ENCODE measurements around the gene ZDHHC14. TPM values are rescaled to one million over a fixed set of nuclear protein-coding genes. Genes with fewer than 3 reads are reported as not detected.

The ZDHHC14 gene
- total RNA-seq, 1 experiment from 2014 or later, result 3.2 TPM

GRCh38 chr6:157372501-157373280 is 8.3 kb upstream of the ZDHHC14 start:
- Histone ChIP-seq H3K27ac (ENCODE audit: low read depth, low read length, poor library complexity, severe bottlenecking) (no peak overlapping the region), H3K4me3 (ENCODE audit: low read depth, low read length, poor library complexity, severe bottlenecking) (no peak overlapping the region), H3K4me1 (ENCODE audit: insufficient read depth, low read length, poor library complexity, severe bottlenecking) (no peaks in the 10 kb centered on the region), H3K27me3 (replicated peaks; ENCODE audit: insufficient read depth, low read depth, low read length, poor library complexity) (no peaks in the 10 kb centered on the region), H3K36me3 (ENCODE audit: insufficient read depth, low read length, poor library complexity, severe bottlenecking) (no peaks in the 10 kb centered on the region), H3K9me3 (ENCODE audit: low read depth, low read length, poor library complexity, severe bottlenecking) (no peaks in the 10 kb centered on the region)
- intact Hi-C loops (cut with micrococcal nuclease; ENCODE audit: unreplicated experiment), result no loop called here
- no TSS peak for BruUV-seq (replicated peaks)
- ChIA-PET POLR2A (ENCODE audit: low non-redundant PET) (no interaction called here), CTCF (no interaction called here)
- no peak for TF ChIP-seq EZH2 (IDR thresholded peaks at IDR 0.05; ENCODE audit: borderline replicate concordance, low read depth, low read length, poor library complexity, severe bottlenecking)
- no peak for TF ChIP-seq CTCF (conservative IDR thresholded peaks at IDR 0.05; ENCODE audit: low read depth, low read length)
- no peak for DNase-seq (ENCODE audit: low spot score)

- H3K36me3 ChIP-seq (ENCODE audit: insufficient read depth, low read length, poor library complexity, severe bottlenecking), result no peaks in the 10 kb centered on the region
- H3K4me3 ChIP-seq (ENCODE audit: low read depth, low read length, poor library complexity, severe bottlenecking), result no peak overlapping the region
- no peak overlapping the region for H3K27ac ChIP-seq (ENCODE audit: low read depth, low read length, poor library complexity, severe bottlenecking)
- H3K4me1 ChIP-seq (ENCODE audit: insufficient read depth, low read length, poor library complexity, severe bottlenecking), result peaks cover 4% of the 10 kb centered on the region
- POLR2A ChIA-PET (ENCODE audit: low non-redundant PET), result no interaction called here
- H3K9me3 ChIP-seq (ENCODE audit: low read depth, low read length, poor library complexity, severe bottlenecking), result no peaks in the 10 kb centered on the region
- no peaks in the 10 kb centered on the region for H3K27me3 ChIP-seq (replicated peaks; ENCODE audit: insufficient read depth, low read depth, low read length, poor library complexity)
- TF ChIP-seq CTCF (conservative IDR thresholded peaks at IDR 0.05; ENCODE audit: low read depth, low read length) (no peak), EZH2 (IDR thresholded peaks at IDR 0.05; ENCODE audit: borderline replicate concordance, low read depth, low read length, poor library complexity, severe bottlenecking) (no peak)
- intact Hi-C loops (cut with micrococcal nuclease; ENCODE audit: unreplicated experiment), result no loop called here
- CTCF ChIA-PET, result no interaction called here
- BruUV-seq (replicated peaks), result no TSS peak
- no peak for DNase-seq (ENCODE audit: low spot score)
These were observed 6.0 kb upstream of the ZDHHC14 start for GRCh38 chr6:157374889-157375443.

- Histone ChIP-seq H3K9me3 (ENCODE audit: low read depth, low read length, poor library complexity, severe bottlenecking) (no peaks in the 10 kb centered on the region), H3K27ac (ENCODE audit: low read depth, low read length, poor library complexity, severe bottlenecking) (no peak overlapping the region), H3K4me3 (ENCODE audit: low read depth, low read length, poor library complexity, severe bottlenecking) (no peak overlapping the region), H3K27me3 (replicated peaks; ENCODE audit: insufficient read depth, low read depth, low read length, poor library complexity) (no peaks in the 10 kb centered on the region), H3K4me1 (ENCODE audit: insufficient read depth, low read length, poor library complexity, severe bottlenecking) (peaks cover 4% of the 10 kb centered on the region), H3K36me3 (ENCODE audit: insufficient read depth, low read length, poor library complexity, severe bottlenecking) (no peaks in the 10 kb centered on the region)
- intact Hi-C loops (cut with micrococcal nuclease; ENCODE audit: unreplicated experiment), result no loop called here
- ChIA-PET POLR2A (ENCODE audit: low non-redundant PET) (no interaction called here), CTCF (no interaction called here)
- DNase-seq (ENCODE audit: low spot score), result no peak
- TF ChIP-seq CTCF (conservative IDR thresholded peaks at IDR 0.05; ENCODE audit: low read depth, low read length) (no peak), EZH2 (IDR thresholded peaks at IDR 0.05; ENCODE audit: borderline replicate concordance, low read depth, low read length, poor library complexity, severe bottlenecking) (no peak)
- BruUV-seq (replicated peaks), result no TSS peak
These were observed 4.7 kb upstream of the ZDHHC14 start for GRCh38 chr6:157376241-157376640.

Measured in A673 (cell line).